AML-193 (cell line): ENCODE measurements around the gene IPO5.
"Not testable (repeated sequence)": the region's sequence is repeated elsewhere in the genome, so short reads cannot be mapped to it uniquely, and the experiment has no call there.

Source experiments
- DNase-seq, 2 experiments: peaks; one replicate each; lab custom pipeline; 2025; lab: John Stamatoyannopoulos, UW

IPO5 gene

GRCh38 chr13:98014766-98015165 lies 61.3 kb downstream of the IPO5 start:
- no peak for DNase-seq

- no peak for DNase-seq
Measured at GRCh38 chr13:98018293-98018692, 64.8 kb downstream of the IPO5 start.

- DNase-seq: no peak
Measured at GRCh38 chr13:98019186-98019585, 65.7 kb downstream of the IPO5 start.

- DNase-seq: no peak
Measured at GRCh38 chr13:98020271-98020670, 66.8 kb downstream of the IPO5 start.

- no peak for DNase-seq
Measured at GRCh38 chr13:98022210-98022609, 68.7 kb downstream of the IPO5 start.

GRCh38 chr13:98025480-98026025 lies 72.1 kb downstream of the IPO5 start:
- DNase-seq: no peak

- DNase-seq: no peak
Measured at GRCh38 chr13:98026457-98026857, 73.0 kb downstream of the IPO5 start.

GRCh38 chr13:98032168-98032567 lies 78.7 kb downstream of the IPO5 start:
- DNase-seq: no peak

- DNase-seq: no peak
Measured at GRCh38 chr13:98033277-98034247, 80.1 kb downstream of the IPO5 start.

- no peak for DNase-seq
Measured at GRCh38 chr13:98035373-98035772, 81.9 kb downstream of the IPO5 start.

- not testable (repeated sequence) for DNase-seq
Measured at GRCh38 chr13:98036564-98037302, 83.3 kb downstream of the IPO5 start.

GRCh38 chr13:98039261-98039660 lies 85.8 kb downstream of the IPO5 start:
- DNase-seq: no peak

GRCh38 chr13:98039964-98040363 lies 86.5 kb downstream of the IPO5 start:
- DNase-seq: no peak

- DNase-seq: no peak
Measured at GRCh38 chr13:98041081-98041820, 87.8 kb downstream of the IPO5 start.

GRCh38 chr13:98044301-98044700 lies 90.8 kb downstream of the IPO5 start:
- DNase-seq: no peak

- DNase-seq: not testable (repeated sequence)
Measured at GRCh38 chr13:98047785-98048184, 94.3 kb downstream of the IPO5 start.

- DNase-seq: no peak
Measured at GRCh38 chr13:98048265-98048664, 94.8 kb downstream of the IPO5 start.

- DNase-seq: no peak
Measured at GRCh38 chr13:98050041-98050466, 96.6 kb downstream of the IPO5 start.

GRCh38 chr13:98052412-98052811 lies 98.9 kb downstream of the IPO5 start:
- no peak for DNase-seq

- DNase-seq: no peak
Measured at GRCh38 chr13:98054301-98054700, 100.8 kb downstream of the IPO5 start.

GRCh38 chr13:98055623-98056022 lies 102.1 kb downstream of the IPO5 start:
- no peak for DNase-seq

GRCh38 chr13:98056839-98057410 lies 103.5 kb downstream of the IPO5 start:
- DNase-seq: no peak
